Common myeloid progenitor, CD34-positive (primary cell): ENCODE data around the gene DRAXIN.

Experiments used
- CTCF ChIA-PET: fragments of 350-600 bp; sonication (Branson Sonifier 250); formaldehyde crosslinking; loops from one replicate; lab custom pipeline; 2021; ENCODE audit warnings: antibody characterized with exemption; lab: Charles Lee
- POLR2A ChIA-PET: fragments of 350-600 bp; sonication (Branson Sonifier 250); formaldehyde crosslinking; loops from one replicate; lab custom pipeline; 2021; ENCODE audit warnings: antibody characterized with exemption; lab: Charles Lee
- DNase-seq, 3 donors: peaks; one replicate each; pipeline versions ENCODE4 v3.0.0 to v3.0.0-alpha.2; 2013
- H3K27ac ChIP-seq, 2 experiments: 1 replicate in 1 of 2; 2 replicates in 1 of 2; pipeline ENCODE4 v1.7.0; 2013; ENCODE audit warnings: inconsistent platforms in 2 of 2, low read length in 2 of 2, mild to moderate bottlenecking in 2 of 2, low read depth in 1 of 2, moderate library complexity in 1 of 2; ENCODE audit not compliant: severe bottlenecking in 2 of 2, insufficient read depth in 1 of 2, poor library complexity in 1 of 2
- H3K27me3 ChIP-seq, 5 experiments: replicated peaks in 2 of 5; 1 replicate in 3 of 5; 2 replicates in 2 of 5; pipeline versions ENCODE4 v1.6.1 to v1.7.0; 2013; ENCODE audit warnings: low read length in 4 of 5, mild to moderate bottlenecking in 2 of 5, moderate library complexity in 2 of 5, inconsistent platforms in 1 of 5; ENCODE audit not compliant: insufficient read depth in 5 of 5, control insufficient read depth in 4 of 5
- H3K36me3 ChIP-seq, 4 experiments: 1 replicate in 2 of 4; 2 replicates in 2 of 4; pipeline versions ENCODE4 v1.6.1 to v1.7.0; 2013; ENCODE audit warnings: low read length in 3 of 4, control low read depth in 1 of 4, mild to moderate bottlenecking in 1 of 4; ENCODE audit not compliant: control insufficient read depth in 4 of 4, insufficient read depth in 4 of 4
- H3K4me1 ChIP-seq, 4 experiments: 1 replicate in 3 of 4; 2 replicates in 1 of 4; pipeline versions ENCODE4 v1.6.1 to v1.7.1; 2013; ENCODE audit warnings: low read length in 3 of 4, mild to moderate bottlenecking in 3 of 4, control low read depth in 1 of 4, inconsistent platforms in 1 of 4, moderate library complexity in 1 of 4; ENCODE audit not compliant: control insufficient read depth in 4 of 4, insufficient read depth in 4 of 4; ENCODE audit errors: control extremely low read depth in 1 of 4
- H3K4me3 ChIP-seq, 7 experiments: 1 replicate in 4 of 7; 2 replicates in 3 of 7; pipeline versions ENCODE4 v1.5.1 to v1.7.0; 2013; ENCODE audit warnings: mild to moderate bottlenecking in 7 of 7, low read length in 6 of 7, moderate library complexity in 6 of 7, inconsistent platforms in 2 of 7, low read depth in 2 of 7, control low read depth in 1 of 7; ENCODE audit not compliant: insufficient read depth in 4 of 7, control insufficient read depth in 1 of 7; ENCODE audit errors: extremely low read depth in 1 of 7
- H3K9me3 ChIP-seq, 5 experiments: 1 replicate in 4 of 5; 2 replicates in 1 of 5; pipeline versions ENCODE4 v1.6.1 to v1.7.1; 2013; ENCODE audit warnings: low read length in 4 of 5, mild to moderate bottlenecking in 2 of 5, inconsistent platforms in 1 of 5, low read depth in 1 of 5, moderate library complexity in 1 of 5; ENCODE audit not compliant: control insufficient read depth in 4 of 5, insufficient read depth in 2 of 5; ENCODE audit errors: control extremely low read depth in 1 of 5
- WGBS: methylation state at CpG from one replicate; pipeline ENCODE4 v1.1.5; 2013; ENCODE audit not compliant: insufficient coverage; 5-methylcytosine and 5-hydroxymethylcytosine counted together

DRAXIN gene

GRCh38 chr1:11701551-11701961, 10.0 kb downstream of the DRAXIN start:
- Histone ChIP-seq H3K27ac (no peak overlapping the region), H3K27me3 (peaks cover 0 to 51% (median 27%) of the 10 kb centered on the region in 5 experiments), H3K9me3 (no peaks in the 10 kb centered on the region), H3K4me3 (no peak overlapping the region), H3K4me1 (peaks cover 0 to 4% (median 0%) of the 10 kb centered on the region in 4 experiments), H3K36me3 (no peaks in the 10 kb centered on the region)
- ChIA-PET POLR2A (no interaction called here), CTCF (interaction anchor here (0.8 kb wide), 1 partner anchor 51 kb away, joined by 3 read pairs; no protein-coding TSS in a partner anchor)
- DNase-seq: no peak
- WGBS: 60% methylated on average over 13 of the region's 15 CpGs

GRCh38 chr1:11701981-11702803, 10.7 kb downstream of the DRAXIN start:
- POLR2A ChIA-PET: no interaction called here
- CTCF ChIA-PET: no interaction called here

DNA sequence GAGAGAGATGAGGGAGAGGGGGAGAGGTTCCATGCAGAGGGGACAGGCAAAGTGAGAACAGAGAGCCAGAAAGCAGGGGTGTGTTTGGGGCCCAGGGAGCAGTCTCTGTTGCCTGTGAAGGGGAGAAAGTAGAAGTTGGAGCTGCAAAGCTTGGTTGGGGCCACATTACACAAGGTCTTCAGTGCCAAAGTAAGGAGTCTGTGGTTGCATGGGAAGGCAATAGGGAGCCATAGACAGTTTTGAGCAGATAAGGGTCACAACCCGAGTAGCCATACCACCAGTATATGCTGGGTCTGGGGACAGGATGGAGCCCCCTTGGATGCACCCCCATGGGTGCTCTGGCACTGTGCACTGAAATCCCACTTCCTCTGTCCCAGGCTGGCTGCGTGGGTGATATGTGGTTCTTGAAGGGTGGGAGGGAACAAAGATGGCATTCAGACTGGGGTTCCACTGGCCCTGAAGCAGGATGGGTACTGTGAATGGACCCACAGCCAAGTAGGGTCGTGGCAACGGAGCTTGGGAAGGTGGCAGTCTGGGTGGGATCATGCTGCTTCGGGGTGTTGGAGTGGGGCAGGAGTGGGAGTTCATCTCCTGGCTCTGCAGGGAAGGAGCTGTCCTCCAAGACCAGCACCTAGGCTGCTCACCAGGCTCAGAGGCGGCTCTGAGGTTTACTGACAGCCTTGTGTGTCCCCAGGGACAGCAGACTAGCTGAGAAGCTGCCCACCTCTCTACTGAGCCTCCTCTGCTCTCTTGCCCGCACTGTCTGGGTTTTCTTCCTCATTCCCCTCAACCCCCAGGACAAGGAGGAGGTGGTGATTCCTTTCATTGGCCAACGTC, 12.1 kb downstream of the DRAXIN start:
- ChIA-PET POLR2A (no interaction called here), CTCF (interaction anchor here (1.0 to 2.2 kb wide), 3 partner anchors 10 to 40 kb away, joined by 3 to 7 read pairs (median 4); partner anchors contain the start of gene FBXO6)
- Histone ChIP-seq H3K4me1 (peaks cover 0 to 8% (median 1%) of the 10 kb centered on the region in 4 experiments), H3K4me3 (no peak overlapping the region), H3K27ac (no peak overlapping the region), H3K9me3 (no peaks in the 10 kb centered on the region), H3K36me3 (no peaks in the 10 kb centered on the region), H3K27me3 (peaks cover 0 to 47% (median 27%) of the 10 kb centered on the region in 5 experiments)
- no peak for DNase-seq
- WGBS: 64% methylated on average over 7 of the region's 8 CpGs

More at GRCh38 chr1:11701981-11702803, 10.7 kb downstream of the DRAXIN start:
- Histone ChIP-seq H3K36me3 (no peaks in the 10 kb centered on the region), H3K27me3 (peaks cover 0 to 51% (median 28%) of the 10 kb centered on the region in 5 experiments), H3K4me3 (no peak overlapping the region), H3K27ac (no peak overlapping the region), H3K9me3 (no peaks in the 10 kb centered on the region), H3K4me1 (peaks cover 0 to 4% (median 0%) of the 10 kb centered on the region in 4 experiments)
- no peak for DNase-seq
- WGBS: 83% methylated on average over 13 of the region's 15 CpGs

GRCh38 chr1:11704194-11704529, 12.7 kb downstream of the DRAXIN start:
- CTCF ChIA-PET: interaction anchor here (1.0 to 2.2 kb wide), 4 partner anchors 10 to 56 kb away, joined by 3 to 7 read pairs (median 4); partner anchors contain the start of gene FBXO6
- Histone ChIP-seq H3K4me3 (no peak overlapping the region), H3K27ac (no peak overlapping the region), H3K27me3 (peaks cover 0 to 47% (median 27%) of the 10 kb centered on the region in 5 experiments), H3K4me1 (peaks cover 0 to 8% (median 1%) of the 10 kb centered on the region in 4 experiments), H3K9me3 (no peaks in the 10 kb centered on the region), H3K36me3 (no peaks in the 10 kb centered on the region)
- DNase-seq: no peak
- WGBS: 63% methylated on average over 10 of the region's 11 CpGs
- POLR2A ChIA-PET: no interaction called here

DNA sequence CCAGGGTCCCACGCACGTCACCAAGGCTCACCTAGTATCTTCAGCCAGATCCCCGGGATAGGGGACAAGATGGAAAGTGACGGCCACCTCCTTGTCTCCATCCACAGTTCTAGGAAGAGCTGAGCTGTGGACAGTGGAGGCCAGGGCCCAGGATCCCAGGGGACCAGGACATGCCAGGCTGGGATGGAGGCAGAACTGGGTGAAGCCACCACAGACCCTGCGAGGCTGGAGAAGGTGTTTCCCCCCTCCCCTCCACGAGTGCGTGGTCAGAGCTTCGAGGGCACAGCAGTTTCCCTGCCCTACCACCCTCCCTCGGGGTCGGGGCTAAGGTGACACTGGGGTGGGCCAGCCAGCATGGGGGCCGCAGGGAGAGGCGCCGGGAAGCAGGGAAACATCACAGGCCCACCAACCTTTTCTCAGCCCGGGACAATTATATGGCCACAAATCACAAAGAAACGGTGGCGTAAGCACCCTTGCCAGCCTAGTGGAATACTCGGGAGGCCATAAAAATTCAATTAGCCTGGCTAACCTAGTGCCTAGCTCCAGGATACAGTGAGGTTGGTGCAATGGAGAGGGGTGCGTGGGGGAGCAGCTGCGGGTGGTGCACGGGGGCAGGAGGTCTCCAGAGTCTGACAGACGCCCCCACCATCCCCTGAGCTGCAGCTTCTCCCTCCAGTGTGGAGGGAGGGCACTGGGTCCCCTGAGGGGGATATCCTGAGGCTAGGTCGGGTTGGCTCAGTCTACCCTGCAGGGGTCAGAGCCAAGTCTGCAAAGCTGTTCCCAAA, 13.4 kb downstream of the DRAXIN start:
- POLR2A ChIA-PET: no interaction called here
- Histone ChIP-seq H3K36me3 (no peaks in the 10 kb centered on the region), H3K27ac (no peak overlapping the region), H3K4me3 (no peak overlapping the region), H3K9me3 (no peaks in the 10 kb centered on the region), H3K4me1 (peaks cover 0 to 8% (median 1%) of the 10 kb centered on the region in 4 experiments), H3K27me3 (peaks cover 0 to 47% (median 30%) of the 10 kb centered on the region in 5 experiments)
- DNase-seq: no peak
- CTCF ChIA-PET: interaction anchor here (0.9 to 2.2 kb wide), 4 partner anchors 10 to 57 kb away, joined by 3 to 7 read pairs (median 4); no protein-coding TSS in a partner anchor
- WGBS: 63% methylated on average over 17 of the region's 22 CpGs

DNA sequence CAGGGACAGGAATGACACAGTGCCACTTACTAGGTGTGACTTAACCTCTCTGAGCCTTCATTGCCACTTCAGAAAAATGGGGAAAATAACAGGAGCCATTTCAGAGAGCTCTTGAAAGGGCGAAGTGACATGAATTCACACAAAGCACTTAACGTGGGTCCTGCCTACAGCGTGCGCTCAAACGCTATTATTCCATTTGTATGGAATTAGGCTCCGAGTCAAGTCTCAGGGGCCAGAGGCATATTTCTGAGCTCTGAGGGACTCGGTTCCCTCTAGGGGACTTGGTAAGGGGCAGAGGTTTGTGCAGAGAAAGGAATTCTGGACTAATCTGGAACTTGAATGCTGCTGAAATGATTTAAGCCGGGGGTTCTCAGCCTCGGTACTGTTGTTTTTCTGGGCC, 14.1 kb downstream of the DRAXIN start:
- no peak overlapping the region for H3K4me3 ChIP-seq
- H3K27ac ChIP-seq: no peak overlapping the region
- H3K27me3 ChIP-seq: peaks cover 0 to 42% (median 25%) of the 10 kb centered on the region in 5 experiments
- WGBS: 100% methylated on average over 8 of the region's 9 CpGs
- no peak for DNase-seq
- H3K4me1 ChIP-seq: peaks cover 0 to 8% (median 1%) of the 10 kb centered on the region in 4 experiments
- H3K36me3 ChIP-seq: no peaks in the 10 kb centered on the region
- CTCF ChIA-PET: interaction anchor here (0.7 to 2.2 kb wide), 5 partner anchors 9 to 43 kb away, joined by 3 to 7 read pairs (median 3); no protein-coding TSS in a partner anchor
- H3K9me3 ChIP-seq: no peaks in the 10 kb centered on the region
- POLR2A ChIA-PET: no interaction called here
